GM19240 (cell line): Measurements from ENCODE around the gene ADCY9.
A peak's percentile ranks its signal among the peaks of the same experiment; 100 is the strongest.
"Not testable (repeated sequence)": the region's sequence is repeated elsewhere in the genome, so short reads cannot be mapped to it uniquely, and the experiment has no call there.

Source experiments
- DNase-seq: peaks from one replicate; pipeline ENCODE4 v3.0.0; 2011; ENCODE audit warnings: low spot score; ENCODE audit not compliant: insufficient read length

The ADCY9 gene

GRCh38 chr16:3952737-3953131 lies 163.5 kb downstream of the ADCY9 start:
- no peak for DNase-seq

DNA sequence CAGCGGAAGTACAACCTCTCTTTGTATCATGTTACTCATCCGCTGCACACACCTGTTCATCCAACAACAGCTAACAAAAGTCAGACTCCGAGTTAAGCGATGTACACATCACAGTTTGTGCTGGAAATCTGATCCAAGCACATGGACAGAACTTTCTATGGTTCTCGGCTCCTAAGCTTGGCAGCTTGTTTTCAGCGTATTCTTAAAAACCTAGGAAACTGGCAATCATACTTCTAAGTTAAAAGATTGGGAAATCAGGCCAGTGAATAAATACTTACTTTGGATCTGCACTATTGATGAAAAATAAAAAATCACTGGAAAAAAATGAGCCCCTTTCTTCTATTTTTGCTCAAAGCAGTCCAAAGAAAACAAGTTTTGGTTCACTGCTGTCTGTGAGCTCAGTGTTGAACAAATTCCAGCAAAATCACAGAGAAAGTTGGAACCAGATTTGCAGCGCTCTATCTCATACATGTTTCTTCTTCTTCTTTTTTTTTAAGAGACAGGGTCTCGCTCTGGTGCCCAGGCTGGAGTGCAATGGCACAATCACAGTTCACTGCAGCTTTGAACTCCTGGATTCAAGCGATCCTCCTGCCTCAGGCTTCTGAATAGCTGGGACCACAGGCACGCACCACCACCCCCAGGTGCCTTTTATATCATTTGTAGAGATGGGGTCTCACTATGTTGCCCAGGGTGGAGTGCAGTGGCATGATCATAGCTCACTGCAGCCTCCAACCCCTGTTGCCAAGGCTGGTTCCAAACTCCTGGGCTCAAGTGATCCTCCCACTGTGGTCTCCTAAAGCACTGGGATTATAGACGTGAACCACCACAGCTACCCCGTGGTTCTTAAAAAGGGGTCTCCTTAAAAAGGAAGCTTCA lies 164.1 kb downstream of the ADCY9 start:
- DNase-seq, result no peak

GRCh38 chr16:3951380-3951779 lies 164.9 kb downstream of the ADCY9 start:
- not testable (repeated sequence) for DNase-seq

GRCh38 chr16:3950343-3951193 lies 165.7 kb downstream of the ADCY9 start:
- DNase-seq, result no peak

- DNase-seq, result no peak
Observed at GRCh38 chr16:3949946-3950342, 166.3 kb downstream of the ADCY9 start.

- DNase-seq, result no peak
Observed at GRCh38 chr16:3949287-3949686, 167.0 kb downstream of the ADCY9 start.

DNA sequence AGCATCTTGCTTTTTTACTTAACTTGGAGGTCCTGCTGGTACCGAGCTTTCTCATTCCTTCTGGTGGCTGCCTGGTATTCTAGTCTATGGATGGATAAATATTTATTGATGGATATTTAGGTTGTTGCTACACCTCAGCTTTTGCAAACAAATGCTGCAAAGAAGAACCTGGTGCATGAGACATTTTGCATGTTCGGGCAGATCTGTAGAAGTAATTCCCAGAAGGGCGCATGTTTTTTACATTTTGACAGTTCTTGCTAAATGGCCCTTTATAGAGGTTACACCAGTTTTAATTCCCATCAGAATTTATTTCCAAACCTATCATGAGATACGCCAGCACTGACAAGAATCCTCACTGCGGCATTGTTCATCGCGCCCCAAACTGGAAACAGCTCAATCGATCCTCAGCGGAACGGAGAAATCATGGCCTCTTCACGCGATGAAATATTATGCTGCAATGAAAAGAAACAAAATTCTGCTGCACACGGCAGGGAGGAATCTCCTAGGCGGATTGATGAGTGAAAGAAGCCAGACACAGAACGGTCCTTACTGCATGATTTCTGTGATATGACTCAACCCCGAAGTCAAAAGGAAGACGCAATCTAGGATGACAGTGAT lies 167.8 kb downstream of the ADCY9 start:
- no peak for DNase-seq

GRCh38 chr16:3946604-3947180 lies 169.6 kb downstream of the ADCY9 start:
- no peak for DNase-seq

- DNase-seq, result no peak
Observed at GRCh38 chr16:3945751-3946603, 170.3 kb downstream of the ADCY9 start.

- not testable (repeated sequence) for DNase-seq
Observed at GRCh38 chr16:3944457-3944856, 171.8 kb downstream of the ADCY9 start.

DNA sequence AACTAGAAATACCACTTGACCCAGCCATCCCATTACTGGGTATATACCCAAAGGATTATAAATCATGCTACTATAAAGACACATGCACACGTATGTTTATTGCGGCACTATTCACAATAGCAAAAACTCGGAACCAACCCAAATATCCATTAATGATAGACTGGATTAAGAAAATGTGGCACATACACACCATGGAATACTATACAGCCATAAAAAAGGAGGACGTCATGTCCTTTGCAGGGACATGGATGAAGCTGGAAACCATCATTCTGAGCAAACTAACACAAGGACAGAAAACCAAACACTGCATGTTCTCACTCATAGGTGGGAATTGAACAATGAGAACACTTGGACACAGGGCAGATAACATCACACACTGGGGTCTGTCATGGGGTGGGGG lies 174.1 kb downstream of the ADCY9 start:
- not testable (repeated sequence) for DNase-seq

GRCh38 chr16:3938843-3939624 lies 177.2 kb downstream of the ADCY9 start:
- DNase-seq, result peak; percentile 49

DNA sequence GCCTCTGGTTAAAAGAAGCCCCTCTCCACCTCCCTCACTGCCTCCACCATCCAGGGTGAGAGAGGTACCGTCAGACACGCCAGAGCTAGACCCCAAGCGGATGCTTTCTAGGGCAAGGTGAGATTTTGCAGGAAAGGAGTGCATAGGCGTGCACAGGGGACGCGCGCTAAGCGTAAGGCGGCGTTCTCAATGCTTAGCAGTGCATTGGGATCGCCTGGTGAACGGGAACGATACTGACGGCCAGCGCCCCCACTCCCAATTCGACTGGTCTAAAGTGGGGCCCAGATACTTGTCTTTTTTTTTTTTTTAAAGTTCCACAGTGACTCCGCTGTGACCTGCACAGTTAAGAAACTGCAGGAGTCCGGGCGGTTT lies 177.8 kb downstream of the ADCY9 start:
- DNase-seq, result no peak

DNA sequence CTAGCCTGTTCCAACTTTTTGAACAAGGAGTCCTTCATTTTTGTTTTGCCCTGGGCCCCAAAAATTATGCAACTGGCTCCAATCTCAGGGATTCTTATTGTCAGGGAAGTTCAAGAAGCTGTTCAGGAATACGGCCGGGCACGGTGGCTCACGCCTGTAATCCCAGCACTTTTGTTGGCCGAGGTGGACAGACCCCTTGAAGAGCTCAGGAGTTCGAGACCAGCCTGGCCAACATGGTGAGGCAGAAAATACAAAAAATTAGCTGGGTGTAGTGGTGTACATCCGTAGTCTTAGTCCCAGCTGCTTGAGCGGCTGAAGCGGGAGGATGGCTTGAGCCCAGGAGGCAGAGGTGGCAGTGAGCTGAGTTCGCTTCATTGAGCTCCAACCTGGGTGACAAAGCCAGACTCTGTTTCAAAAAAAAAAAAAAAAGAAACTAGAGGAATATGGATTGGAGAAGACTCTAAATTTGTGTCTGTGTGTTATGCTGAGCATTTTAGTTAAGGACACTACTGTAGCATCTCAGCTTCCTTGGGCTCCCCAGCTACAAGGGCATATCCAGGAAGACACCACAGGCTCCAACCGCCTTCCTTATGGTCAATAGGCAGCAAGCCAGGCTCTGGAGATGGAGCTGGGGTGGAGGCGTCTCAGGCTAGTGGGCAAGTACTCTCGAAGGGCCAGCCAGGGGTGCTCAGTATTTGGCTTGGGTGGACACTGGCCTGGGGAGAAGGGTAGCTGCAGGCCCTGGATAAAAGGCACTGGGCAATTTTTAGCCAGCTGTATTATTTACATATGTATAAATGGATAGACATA lies 179.0 kb downstream of the ADCY9 start:
- DNase-seq, result no peak

DNA sequence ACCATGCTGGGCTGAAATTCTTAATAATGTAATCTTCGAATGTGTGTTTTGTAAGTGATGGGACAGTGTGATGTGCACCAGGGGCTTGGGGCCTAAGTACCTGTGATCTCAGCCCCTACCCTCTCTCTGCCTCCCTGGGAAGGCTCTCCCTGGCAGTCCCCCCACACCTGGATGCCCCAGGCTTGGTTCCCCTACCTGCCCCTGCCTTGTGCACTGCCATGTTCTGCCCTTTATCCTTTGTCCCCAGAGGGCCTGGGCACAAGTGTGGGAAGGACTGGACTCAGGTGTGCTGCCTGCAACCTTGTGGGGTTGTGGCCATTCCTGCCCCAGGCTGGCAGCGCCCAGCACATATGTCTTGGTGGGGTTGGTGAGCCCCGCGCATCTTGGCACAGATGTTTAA lies 180.3 kb downstream of the ADCY9 start:
- DNase-seq, result no peak

DNA sequence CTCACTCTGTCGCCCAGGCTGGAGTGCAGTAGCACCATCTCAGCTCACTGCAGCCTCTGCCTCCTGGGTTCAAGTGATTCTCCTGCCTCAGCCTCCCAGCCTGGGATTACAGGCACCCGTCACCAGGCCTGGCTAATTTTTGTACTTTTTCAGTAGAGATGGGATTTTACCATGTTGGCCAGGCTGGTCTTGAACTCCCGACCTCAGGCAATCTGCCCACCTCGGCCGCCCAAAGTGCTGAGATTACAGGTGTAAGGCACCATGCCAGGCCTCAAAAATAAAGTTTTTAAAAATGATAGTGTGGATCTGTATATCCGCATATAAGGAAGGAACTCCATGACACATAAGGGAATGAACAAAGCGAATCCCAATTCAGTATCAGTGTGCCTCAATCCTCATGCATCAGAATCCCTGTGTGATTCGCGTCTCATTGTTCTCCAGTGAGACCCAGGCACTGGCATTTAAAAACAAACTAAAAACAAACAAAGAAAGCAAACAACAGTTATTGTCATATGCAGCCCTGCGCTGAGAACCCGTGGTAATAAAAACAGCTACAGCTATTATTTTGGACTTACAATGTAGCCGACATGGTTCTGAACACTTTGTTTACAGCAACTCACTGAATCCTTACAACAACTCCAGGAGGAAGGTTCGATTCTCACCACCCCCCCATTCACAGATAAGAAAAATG lies 181.6 kb downstream of the ADCY9 start:
- DNase-seq, result no peak

DNA sequence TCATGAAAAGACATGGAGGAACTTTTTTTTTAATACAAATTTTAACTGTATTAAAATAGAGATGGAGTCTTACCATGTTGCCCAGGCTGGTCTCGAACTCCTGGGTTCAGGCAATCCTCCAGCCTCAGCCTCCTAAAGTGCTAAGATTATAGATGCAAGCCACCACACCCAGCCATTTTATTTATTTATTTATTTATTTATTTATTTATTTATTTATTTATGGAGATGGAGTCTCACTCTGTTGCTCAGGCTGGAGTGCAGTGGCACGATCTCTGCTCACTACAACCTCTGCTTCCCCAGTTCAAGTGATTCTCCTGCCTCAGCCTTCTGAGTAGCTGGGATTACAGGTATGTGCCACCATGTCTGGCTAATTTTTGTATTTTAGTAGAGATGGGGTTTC lies 189.1 kb downstream of the ADCY9 start:
- not testable (repeated sequence) for DNase-seq

DNA sequence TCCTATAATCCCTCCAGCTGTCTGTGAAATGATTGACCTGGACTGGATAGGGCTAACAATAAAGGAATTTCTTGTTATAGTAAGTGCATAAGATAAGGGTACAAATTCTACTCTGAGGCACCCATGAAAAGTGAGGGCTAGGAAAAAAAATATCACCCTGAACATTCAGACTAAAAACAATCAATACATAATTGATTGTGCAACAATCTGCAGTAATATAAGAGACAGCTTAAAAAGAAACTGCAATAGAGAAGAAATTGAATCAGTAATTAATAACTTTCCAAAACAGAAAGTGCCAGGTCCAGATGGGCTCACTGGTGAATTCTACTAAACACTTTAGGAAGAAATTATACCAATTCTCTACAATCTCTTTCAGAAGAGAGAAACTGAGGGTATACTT lies 191.5 kb downstream of the ADCY9 start:
- no peak for DNase-seq

- DNase-seq, result no peak
Observed at GRCh38 chr16:3922241-3922640, 194.0 kb downstream of the ADCY9 start.
